Ramos (cell line): ENCODE results near the gene STN1.

Source experiments
- in situ Hi-C: fragments of 300-500 bp; cut with MboI; formaldehyde crosslinking; loops from one replicate; pipeline ENCODE4 v1.14.3; 2022; ENCODE audit warnings: low sequenced_read_pairs; ENCODE audit not compliant: unreplicated experiment

STN1 gene

DNA sequence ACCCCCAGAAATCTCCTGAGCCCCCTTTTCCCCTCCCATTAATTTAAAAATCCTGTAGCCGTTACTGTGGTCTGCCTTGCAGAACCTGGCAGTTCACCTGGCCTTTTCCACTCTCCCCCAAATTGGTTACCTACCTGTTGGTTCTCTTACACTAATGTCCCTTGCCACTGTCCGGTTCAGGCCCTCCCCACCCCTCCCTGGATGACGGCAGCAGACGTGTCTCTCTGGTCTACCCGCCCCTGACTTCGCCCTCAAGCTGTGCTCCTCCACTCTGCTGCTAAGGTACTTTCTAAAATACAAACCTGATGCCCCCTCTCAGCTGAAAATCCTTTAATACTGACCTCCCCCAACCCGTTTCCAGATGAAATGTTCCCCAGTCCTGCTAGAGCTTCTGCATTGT, 47.0 kb downstream of the STN1 start:
- in situ Hi-C loops, result no loop called here

DNA sequence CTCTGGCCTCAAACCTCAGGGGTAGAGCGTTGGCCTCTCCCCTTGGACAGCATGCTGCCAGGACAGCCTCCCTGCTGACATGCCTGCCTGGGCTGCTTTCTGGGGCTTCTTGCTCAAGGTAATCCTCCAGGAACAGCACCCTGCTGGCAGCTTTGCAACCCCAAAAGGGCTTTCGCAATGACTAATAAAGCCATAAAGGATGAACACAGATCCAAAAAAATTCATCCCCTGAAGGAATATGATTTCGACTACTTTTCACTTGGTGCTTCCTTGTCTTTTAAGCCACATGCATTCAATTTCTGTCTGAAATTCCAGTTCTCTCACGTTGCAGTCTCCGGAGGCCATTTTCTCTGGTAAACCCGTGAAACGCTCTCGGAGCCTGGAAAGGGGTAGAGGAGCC, 47.5 kb downstream of the STN1 start:
- in situ Hi-C loops, result no loop called here

- in situ Hi-C loops, result loop anchor here (10.0 kb wide), 1 partner anchor 155 kb away; no protein-coding TSS in a partner anchor
These were observed 48.6 kb downstream of the STN1 start for GRCh38 chr10:103869336-103869735.

DNA sequence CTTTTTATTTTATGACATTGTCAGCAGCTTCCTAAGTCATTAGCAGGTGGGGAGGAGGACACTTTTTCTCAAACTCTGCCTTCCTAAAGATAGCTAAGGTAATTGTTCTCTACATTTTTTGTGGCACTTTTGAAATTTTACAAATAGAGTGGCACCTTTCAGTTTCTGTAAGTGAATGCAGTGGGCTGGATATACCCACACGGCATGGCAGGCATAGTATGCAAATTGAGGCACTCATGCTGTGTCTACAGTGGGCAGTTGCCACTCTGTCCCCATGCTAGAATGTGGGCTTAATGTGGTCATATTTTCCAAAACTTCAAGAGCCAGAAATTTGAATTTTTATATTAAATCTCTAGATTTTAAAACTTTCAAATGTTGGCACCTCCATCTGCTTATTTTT, 49.8 kb downstream of the STN1 start:
- in situ Hi-C loops, result loop anchor here (10.0 kb wide), 1 partner anchor 153 kb away; no protein-coding TSS in a partner anchor

DNA sequence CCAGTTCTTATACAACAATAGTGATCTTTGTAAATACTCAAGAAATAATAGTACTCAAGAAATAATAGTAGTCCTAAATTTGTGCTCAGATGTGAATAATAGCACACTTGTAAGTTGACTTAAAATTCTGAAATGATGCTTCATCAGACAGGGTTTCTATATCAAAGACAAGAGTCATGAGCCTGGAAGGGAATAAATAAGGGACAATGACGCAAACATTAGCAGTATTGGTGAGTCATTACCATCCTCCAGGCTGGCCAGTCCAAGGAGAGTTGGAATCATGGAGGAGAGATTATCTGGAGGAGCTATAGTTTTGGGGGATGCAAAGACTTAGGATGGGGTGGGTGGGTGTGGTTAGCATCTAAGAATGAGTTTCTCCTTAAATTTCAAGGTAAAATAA, 56.5 kb downstream of the STN1 start:
- in situ Hi-C loops, result loop anchor here (10.0 kb wide), 1 partner anchor 147 kb away; no protein-coding TSS in a partner anchor

DNA sequence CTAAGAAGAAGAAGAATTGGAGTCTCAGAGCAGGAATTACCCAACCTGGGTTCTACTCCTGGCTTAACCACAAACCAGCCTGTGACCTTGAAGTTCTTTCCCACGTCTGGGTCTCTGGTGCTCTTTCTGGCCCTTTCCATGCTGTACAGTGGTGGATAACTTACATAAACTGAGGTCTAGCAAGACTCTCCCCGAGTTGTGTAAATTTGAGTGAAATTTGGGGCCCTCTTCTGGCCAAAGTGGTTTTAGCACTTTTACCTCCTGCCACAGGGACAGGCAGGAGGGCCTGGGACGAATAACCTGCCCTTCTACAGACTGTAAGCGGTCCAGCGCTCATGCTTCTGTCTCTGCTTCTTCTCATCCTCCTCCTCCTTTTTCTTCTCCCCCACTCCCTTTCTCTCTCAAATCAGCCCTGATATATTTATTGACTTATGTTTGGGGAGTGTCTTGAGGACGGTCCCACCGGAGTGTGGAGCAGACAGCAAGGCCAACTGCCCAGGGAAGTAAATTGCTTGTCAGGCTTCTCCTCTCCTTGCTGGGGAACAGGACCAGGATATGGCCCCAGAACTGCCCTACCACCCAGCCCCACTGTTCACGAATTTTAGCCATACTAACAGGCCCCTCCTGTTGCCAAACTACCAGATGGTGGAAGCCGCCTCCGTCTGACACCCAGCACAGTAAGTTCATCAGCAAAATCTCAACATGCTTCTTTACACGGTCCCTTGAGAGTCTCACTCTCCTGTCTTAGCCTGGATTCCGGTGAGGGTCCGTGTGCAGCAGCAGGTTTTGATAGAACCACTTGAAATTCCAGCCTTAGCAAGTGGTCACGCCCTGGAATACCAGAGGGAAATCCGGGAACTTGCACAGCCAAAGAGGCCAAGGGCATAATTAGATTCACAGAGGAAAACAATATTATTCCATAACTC, 58.6 kb downstream of the STN1 start:
- in situ Hi-C loops, result loop anchor here (10.0 kb wide), 1 partner anchor 145 kb away; no protein-coding TSS in a partner anchor

DNA sequence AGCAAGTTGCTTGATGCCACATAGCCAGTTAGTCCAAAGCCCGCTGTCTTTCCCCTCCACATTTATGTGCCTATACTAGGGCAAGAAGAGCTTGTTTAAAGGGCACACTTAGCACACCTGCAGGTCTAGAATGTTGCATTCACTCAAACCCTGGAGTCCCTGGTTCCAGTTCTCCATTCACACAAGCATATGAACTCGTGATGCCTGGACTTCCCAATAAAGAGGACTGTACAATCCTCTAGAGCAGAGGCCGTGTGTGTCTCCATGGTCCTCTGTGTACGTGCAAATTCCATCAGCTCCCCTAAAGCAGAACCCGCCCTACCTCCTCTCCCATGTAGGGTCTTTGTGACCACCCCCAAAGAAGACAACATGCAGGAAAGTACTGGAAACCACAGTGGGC, 59.6 kb downstream of the STN1 start:
- in situ Hi-C loops, result no loop called here

DNA sequence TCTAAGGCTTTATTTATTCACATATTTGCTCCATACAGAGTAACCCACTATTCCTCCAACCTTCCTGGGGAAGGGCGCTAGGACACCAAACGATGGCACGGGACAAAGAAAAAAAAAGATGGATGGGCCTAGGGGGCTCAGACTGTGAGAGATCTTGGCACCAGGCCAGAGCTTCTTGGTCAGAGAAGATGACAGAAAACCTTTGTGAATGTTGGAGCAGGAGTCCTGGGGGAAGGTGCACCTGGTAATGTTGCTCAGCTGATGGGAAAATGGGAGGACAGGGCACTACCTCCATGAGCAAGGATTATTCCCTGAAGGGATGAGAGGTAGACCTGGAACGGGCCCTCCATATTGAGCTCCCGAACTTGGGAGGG, 61.2 kb downstream of the STN1 start:
- in situ Hi-C loops, result no loop called here

DNA sequence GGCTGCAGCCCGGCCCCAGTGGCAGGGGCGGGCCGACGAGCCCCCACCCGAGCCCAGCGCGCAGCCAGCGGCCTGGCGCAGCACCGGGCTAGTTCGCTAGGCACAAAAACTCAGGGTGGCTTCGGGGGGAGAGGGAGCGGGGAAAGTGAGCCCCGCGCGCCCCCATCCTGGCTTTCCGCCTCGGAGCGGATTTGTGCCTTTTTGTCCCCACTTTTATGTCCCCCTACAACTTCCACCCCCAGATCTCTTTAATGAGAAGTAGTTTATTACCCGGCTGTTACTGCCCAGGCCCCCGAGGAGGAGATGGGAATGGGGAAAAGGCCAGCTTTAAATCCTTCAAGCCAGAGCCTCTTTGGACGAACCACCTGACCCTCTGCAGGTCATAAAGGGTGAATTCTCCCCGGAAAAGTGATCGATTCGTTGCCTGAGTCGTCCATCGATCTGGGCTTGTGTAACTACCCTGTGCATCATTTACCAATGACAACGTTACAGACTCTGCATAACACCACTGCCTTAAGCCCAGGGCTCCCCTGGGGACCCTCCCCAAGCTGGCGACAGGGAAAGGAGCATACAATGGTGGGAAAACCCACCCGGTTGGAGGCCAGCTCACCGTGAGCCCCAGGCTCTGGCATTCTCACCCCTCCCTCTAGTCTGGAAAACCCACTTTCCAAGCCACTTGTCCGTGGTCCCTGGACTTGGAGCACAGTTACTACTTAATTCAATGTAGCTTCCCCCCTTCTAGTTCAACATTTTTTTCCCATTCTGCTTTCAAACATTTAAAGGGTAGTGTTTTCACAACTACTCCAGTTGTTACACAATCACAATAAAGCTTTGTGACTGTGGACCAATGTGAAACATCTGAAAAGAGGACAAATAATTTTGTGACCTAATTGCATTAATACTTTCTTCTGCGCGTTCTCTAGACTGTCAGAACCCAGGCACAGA, 61.9 kb downstream of the STN1 start:
- in situ Hi-C loops, result no loop called here

DNA sequence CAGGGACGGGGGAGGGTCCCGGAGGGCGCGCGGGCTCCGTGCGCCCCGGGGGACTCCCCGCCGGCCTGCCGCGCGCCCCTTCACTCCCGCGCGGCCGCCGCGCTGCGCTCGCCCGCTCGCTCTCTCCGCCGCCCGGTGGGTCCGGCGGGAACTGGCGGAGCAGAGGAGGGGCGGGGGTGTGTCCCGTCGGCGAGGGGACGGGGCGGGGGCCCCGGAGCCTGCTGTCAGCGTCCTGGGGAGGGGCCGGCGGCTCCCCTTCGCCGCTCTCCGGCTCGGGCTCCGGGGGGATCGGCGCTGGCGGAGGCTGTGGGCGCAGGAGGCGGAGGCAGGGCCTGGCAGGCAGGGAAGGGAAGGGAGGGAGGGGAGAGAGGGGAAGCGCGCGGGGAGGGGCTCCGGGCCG, 62.6 kb downstream of the STN1 start, which contains the start of gene SH3PXD2A:
TSS of gene SH3PXD2A (minus strand) at position 153 of the 400 bp plus-strand sequence. CDS start 310 bp downstream, outside the sequence.
- in situ Hi-C loops, result no loop called here

DNA sequence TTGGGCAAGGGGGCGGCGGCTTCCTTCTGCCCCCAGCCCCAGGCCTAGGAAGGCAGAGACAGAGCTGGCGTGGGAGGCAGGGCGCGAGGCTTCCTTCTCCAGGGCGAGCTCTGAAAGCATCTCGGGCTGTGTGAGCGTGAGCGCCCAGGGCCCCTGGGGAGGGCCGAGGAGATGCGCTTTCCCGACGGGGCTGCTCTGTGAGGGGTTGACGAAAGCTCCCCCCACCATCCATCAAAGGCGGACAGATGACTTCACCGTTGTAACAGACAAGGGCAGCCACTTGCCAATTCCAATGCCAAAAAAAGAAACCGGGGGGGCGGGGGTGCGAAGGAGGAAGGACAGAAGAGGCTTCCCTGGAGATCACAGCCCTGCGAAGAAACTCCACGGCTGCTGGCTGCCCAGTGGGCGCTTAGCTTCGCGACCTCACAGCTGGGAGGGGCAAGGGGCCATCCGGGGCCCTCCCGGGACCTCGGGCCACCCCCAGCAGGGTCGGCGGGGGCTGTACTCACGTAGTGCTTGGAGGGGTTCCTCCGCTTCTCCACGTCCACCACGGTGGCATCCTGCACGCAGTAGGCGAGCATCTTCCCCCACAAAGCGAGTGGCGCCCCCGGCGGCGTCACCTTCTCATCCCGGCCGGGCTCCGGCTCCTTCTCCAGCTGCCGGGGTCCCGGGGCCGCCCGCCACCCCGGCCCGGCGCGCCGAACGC, 63.1 kb downstream of the STN1 start:
- in situ Hi-C loops, result no loop called here

DNA sequence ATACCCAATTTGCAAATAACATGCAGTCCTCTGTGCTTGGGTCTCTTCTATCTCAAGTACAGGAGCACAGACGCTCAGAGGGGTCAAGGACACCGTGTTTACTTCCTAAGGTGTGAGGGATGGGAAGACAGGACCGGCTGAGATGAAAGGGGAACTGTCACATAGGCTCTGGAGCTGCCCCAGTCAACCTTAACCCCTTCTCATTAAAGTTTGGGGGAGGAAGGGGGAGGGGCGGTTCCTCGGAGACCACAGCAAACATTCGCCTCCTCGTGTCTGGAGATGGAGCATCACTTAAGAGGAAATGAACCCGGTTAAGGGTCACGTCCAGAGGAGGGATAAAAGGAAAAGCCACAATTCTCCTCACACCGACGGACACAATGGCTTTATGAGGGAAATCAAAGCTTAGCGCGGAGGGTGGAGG, 63.7 kb downstream of the STN1 start:
- in situ Hi-C loops, result no loop called here

GRCh38 chr10:103853428-103854264, 64.3 kb downstream of the STN1 start:
- in situ Hi-C loops, result no loop called here

GRCh38 chr10:103852856-103853255, 65.1 kb downstream of the STN1 start:
- in situ Hi-C loops, result no loop called here

- in situ Hi-C loops, result no loop called here
These were observed 65.7 kb downstream of the STN1 start for GRCh38 chr10:103852189-103852711.

GRCh38 chr10:103851261-103851660, 66.7 kb downstream of the STN1 start:
- in situ Hi-C loops, result no loop called here

DNA sequence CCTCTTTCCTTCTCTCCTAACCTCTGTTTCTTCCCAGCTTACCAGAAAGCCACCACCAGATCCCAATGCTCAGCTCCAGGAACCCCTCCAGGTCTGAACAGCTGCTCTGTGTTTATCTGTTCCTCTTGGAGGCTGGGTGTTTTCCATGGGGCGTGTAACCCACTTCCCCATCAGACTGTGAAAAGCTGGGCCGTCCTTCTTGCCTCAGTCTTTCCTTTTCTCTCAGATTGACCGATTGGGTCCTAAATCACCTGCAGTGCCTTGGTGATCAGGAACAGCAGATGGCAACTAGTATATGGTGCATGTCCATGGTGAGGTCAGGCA, 67.5 kb downstream of the STN1 start:
- in situ Hi-C loops, result no loop called here

GRCh38 chr10:103849880-103850571, 68.0 kb downstream of the STN1 start:
- in situ Hi-C loops, result no loop called here
